Mesothelial cell of epicardium (in vitro differentiated cells): ENCODE measurements around the gene GVQW3. TPM values are rescaled to one million over a fixed set of nuclear protein-coding genes. Genes with fewer than 3 reads are reported as not detected.

Experiments used
- DNase-seq, 2 experiments: peaks; one replicate each; pipeline ENCODE4 v3.0.0; 2021; ENCODE audit warnings: low spot score in 2 of 2; ENCODE audit not compliant: unreplicated experiment in 2 of 2
- H3K27ac Mint-ChIP-seq: 2 replicates; pipeline ENCODE4 v1.8.0; 2021; ENCODE audit warnings: mixed read lengths
- H3K27me3 Mint-ChIP-seq: 2 replicates; pipeline ENCODE4 v1.8.0; 2021; ENCODE audit warnings: low read depth, mixed read lengths
- H3K36me3 Mint-ChIP-seq: 2 replicates; pipeline ENCODE4 v1.8.0; 2021; ENCODE audit warnings: mixed read lengths
- H3K4me1 Mint-ChIP-seq: 2 replicates; pipeline ENCODE4 v1.8.0; 2021; ENCODE audit warnings: mixed read lengths
- H3K4me3 Mint-ChIP-seq: 2 replicates; pipeline ENCODE4 v1.8.0; 2021; ENCODE audit warnings: mild to moderate bottlenecking, moderate library complexity, mixed read lengths
- H3K9me3 Mint-ChIP-seq: 2 replicates; pipeline ENCODE4 v1.8.0; 2021; ENCODE audit warnings: mixed read lengths
- total RNA-seq: library from RNA; stranded (reverse); gene quantifications from 3 replicates; pipeline ENCODE4 v1.2.1, GENCODE V29; 2021
- TF ChIP-seq, protein P1 (sequence below): fragments of 200-600 bp; sonication (generic); IDR thresholded peaks from one replicate; pipeline ENCODE4 v1.5.0; 2021; ENCODE audit warnings: antibody characterized with exemption; ENCODE audit not compliant: unreplicated experiment

Gene GVQW3
- total RNA-seq, 1 donor from 2014 or later = 11.4 TPM

DNA sequence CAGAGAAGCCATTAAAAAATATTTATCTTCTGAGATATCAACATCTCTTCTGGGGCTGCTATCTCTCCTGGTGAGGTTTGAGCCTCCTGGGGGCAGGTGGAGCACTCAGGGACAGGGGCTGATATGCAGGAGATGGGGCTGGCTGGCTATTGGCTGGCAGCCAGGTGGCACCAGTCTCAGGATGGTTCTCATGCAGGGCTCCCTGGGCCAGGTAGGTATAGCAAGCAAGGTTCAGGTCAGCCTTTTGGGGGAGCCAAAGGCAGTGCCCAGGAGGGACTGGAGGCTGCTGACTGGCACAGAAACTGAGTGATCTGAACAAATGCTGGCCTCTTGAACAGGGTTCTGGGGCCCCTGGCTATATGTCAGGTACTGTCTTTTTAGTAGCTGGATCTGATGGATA lies 34.0 kb downstream of the GVQW3 start:
- Mint-ChIP-seq H3K4me1 (no peaks in the 10 kb centered on the region), H3K9me3 (peaks cover 4% of the 10 kb centered on the region), H3K36me3 (no peaks in the 10 kb centered on the region), H3K27ac (no peak overlapping the region), H3K4me3 (no peak overlapping the region), H3K27me3 (no peaks in the 10 kb centered on the region)
- TF ChIP-seq, protein P1, sequence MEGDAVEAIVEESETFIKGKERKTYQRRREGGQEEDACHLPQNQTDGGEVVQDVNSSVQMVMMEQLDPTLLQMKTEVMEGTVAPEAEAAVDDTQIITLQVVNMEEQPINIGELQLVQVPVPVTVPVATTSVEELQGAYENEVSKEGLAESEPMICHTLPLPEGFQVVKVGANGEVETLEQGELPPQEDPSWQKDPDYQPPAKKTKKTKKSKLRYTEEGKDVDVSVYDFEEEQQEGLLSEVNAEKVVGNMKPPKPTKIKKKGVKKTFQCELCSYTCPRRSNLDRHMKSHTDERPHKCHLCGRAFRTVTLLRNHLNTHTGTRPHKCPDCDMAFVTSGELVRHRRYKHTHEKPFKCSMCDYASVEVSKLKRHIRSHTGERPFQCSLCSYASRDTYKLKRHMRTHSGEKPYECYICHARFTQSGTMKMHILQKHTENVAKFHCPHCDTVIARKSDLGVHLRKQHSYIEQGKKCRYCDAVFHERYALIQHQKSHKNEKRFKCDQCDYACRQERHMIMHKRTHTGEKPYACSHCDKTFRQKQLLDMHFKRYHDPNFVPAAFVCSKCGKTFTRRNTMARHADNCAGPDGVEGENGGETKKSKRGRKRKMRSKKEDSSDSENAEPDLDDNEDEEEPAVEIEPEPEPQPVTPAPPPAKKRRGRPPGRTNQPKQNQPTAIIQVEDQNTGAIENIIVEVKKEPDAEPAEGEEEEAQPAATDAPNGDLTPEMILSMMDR = no peak
- no peak for DNase-seq

DNA sequence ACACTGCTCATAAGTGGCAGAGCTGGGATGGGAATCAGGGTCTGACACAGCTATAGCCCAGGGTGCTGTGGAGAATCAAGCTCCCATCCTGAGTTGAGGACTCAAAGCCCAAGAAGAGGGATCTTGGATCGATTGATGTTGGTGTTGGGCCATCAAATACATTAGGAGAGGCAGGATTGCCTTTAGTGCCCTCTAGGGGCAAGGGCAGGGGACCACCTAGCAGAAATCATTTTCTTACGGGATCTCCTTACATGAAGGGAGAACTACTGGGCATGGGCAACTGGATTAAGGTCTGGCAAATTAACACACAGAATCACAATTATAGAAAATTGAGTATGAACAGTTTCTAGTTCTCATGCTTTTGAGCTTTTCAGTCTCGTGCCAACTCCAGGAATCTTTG lies 38.8 kb downstream of the GVQW3 start:
- DNase-seq = no peak
- TF ChIP-seq, protein P1 = no peak
- peaks cover 4% of the 10 kb centered on the region for H3K9me3 Mint-ChIP-seq

DNA sequence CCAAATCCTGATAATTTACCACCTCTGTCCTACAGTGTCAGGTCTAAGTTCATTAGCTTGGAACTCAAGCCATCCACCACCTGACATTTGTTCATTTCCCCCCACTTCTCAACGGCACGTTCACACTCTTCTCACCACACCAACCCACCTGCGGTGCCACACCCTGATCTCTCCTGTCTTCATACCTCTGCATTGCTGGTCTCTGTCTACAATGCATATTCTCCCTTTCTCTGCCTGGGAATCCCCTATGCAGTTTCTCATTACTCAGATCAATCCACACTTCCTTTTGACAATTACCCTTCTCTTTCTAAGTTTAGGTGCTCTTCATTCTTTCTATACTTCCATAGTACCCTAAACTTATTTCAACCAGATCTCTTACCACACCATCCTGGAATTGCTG lies 43.3 kb downstream of the GVQW3 start:
- Mint-ChIP-seq H3K36me3 (no peaks in the 10 kb centered on the region), H3K4me3 (no peak overlapping the region)
- TF ChIP-seq, protein P1 = no peak

More for the DNA sequence above, 38.8 kb downstream of the GVQW3 start:
- no peaks in the 10 kb centered on the region for H3K27me3 Mint-ChIP-seq
- no peak overlapping the region for H3K27ac Mint-ChIP-seq
- H3K36me3 Mint-ChIP-seq = no peaks in the 10 kb centered on the region
- H3K4me3 Mint-ChIP-seq = no peak overlapping the region
- no peaks in the 10 kb centered on the region for H3K4me1 Mint-ChIP-seq

DNA sequence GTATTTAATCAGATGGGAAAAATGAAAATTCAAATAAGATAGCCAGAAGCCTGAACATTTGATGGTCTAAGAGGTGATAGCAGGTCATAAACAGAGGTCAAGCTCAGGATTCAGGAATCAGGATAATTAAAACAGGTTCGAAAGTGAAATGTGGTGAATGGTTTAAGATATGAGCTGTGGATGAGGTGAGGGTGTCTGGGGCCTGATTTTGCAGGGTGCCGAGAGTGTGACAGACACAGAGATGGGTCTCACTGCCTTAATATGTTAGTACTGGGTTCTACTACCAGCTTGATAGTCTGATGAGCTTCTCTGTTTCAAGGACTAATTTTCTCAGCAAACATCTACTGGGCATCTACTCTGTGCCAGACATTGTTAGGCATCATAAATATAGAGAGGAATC lies 43.8 kb downstream of the GVQW3 start:
- DNase-seq = no peak
- Mint-ChIP-seq H3K4me3 (no peak overlapping the region), H3K27me3 (no peaks in the 10 kb centered on the region), H3K36me3 (no peaks in the 10 kb centered on the region), H3K9me3 (no peaks in the 10 kb centered on the region), H3K27ac (no peak overlapping the region), H3K4me1 (peaks cover 6% of the 10 kb centered on the region)
- TF ChIP-seq, protein P1 = no peak

More for the DNA sequence above, 43.3 kb downstream of the GVQW3 start:
- Mint-ChIP-seq H3K9me3 (no peaks in the 10 kb centered on the region), H3K27me3 (no peaks in the 10 kb centered on the region), H3K4me1 (peaks cover 6% of the 10 kb centered on the region), H3K27ac (no peak overlapping the region)
- no peak for DNase-seq

DNA sequence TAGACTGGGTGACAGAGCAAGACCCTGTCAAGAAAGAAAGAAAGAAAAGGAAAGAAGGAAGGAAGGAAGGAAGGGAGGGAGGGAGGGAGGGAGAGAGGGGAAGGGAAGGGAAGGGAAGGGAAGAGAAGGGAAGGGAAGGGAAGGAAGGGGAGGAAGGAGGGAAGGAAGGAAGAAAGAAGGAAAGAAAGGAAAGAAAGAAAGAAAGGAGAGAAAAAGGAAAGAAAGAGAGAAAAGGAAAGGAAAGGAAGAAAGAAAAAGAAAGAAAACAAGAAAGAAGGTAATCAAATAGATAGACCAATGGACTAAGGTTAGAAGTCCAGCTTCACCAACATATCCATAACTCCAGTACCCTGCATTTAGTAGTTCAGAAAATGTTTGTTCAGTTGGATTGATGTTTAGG lies 45.5 kb downstream of the GVQW3 start:
- Mint-ChIP-seq H3K4me1 (peaks cover 9% of the 10 kb centered on the region), H3K9me3 (no peaks in the 10 kb centered on the region), H3K27ac (no peak overlapping the region), H3K27me3 (no peaks in the 10 kb centered on the region), H3K4me3 (no peak overlapping the region), H3K36me3 (no peaks in the 10 kb centered on the region)
- no peak for DNase-seq
- TF ChIP-seq, protein P1 = no peak

DNA sequence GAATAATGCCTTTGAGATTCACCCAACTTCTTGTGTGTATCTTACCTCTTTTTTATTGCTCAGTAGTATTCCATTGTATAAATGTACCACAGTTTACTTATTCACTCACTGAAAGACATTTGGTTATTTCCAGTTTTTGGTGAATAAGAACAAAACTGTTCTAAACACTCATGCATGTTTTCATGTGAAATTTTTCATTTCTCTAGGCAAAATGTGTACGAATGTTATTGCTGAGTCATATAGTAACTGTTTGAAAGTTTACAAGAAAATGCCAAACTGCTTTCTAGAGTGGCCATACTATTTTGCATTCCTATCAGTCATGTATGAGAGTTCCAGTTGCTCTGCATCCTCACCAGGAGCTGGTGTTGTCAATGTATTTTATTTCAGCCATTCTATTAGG lies 54.9 kb downstream of the GVQW3 start:
- Mint-ChIP-seq H3K4me3 (no peak overlapping the region), H3K4me1 (peaks cover under 1% of the 10 kb centered on the region)
- no peak for DNase-seq

More for the DNA sequence above, 54.9 kb downstream of the GVQW3 start:
- Mint-ChIP-seq H3K9me3 (peaks cover 4% of the 10 kb centered on the region), H3K36me3 (peaks cover 5% of the 10 kb centered on the region), H3K27me3 (no peaks in the 10 kb centered on the region), H3K27ac (no peak overlapping the region)
- TF ChIP-seq, protein P1 = no peak
